Lower leg skin (tissue), 4 donors: ENCODE data around the gene TRMU. TPM values are rescaled to one million over a fixed set of nuclear protein-coding genes. Genes with fewer than 3 reads are reported as not detected.

ENCODE experiments used
- DNase-seq, 2 donors: peaks; one replicate each; pipeline ENCODE4 v3.0.0-alpha.2; 2019; ENCODE audit warnings: low spot score in 2 of 2
- H3K4me3 ChIP-seq: fragments of 200-600 bp; sonication (generic); 2 replicates; pipeline ENCODE4 v1.5.1; 2017; ENCODE audit warnings: mild to moderate bottlenecking, low read depth; ENCODE audit not compliant: poor library complexity, severe bottlenecking
- CTCF ChIP-seq, 3 donors: fragments of 450-650 bp; IDR thresholded peaks; one replicate each; pipeline ENCODE4 v1.5.1; 2016; ENCODE audit warnings: antibody characterized with exemption in 3 of 3, mild to moderate bottlenecking in 3 of 3, moderate library complexity in 2 of 3
- POLR2A ChIP-seq, 2 donors: fragments of 450-650 bp; IDR thresholded peaks; one replicate each; pipeline ENCODE4 v1.6.1; 2016 to 2017; ENCODE audit warnings: antibody characterized with exemption in 2 of 2, mild to moderate bottlenecking in 1 of 2, moderate library complexity in 1 of 2
- WGBS, 2 donors: methylation state at CpG; one replicate each; pipeline ENCODE4 v1.1.5; 2018; 5-methylcytosine and 5-hydroxymethylcytosine counted together
- intact Hi-C: fragments of 100-400 bp; cut with DNase I; formaldehyde crosslinking; loops from one replicate; pipeline ENCODE4 v1.15.0; 2023; ENCODE audit warnings: low total_unique reads
- total RNA-seq, 4 donors: library from RNA; depleted of rRNA; stranded (reverse); fragments of >200 nt; gene quantifications; one replicate each; pipeline ENCODE4 v1.1.0, GENCODE V29; 2016

The TRMU gene
- total RNA-seq, 4 donors from 2014 or later = 26.8 to 43.5 (median 32.7) TPM

GRCh38 chr22:46364341-46365165 lies 29.0 kb downstream of the TRMU start:
- 85% methylated on average over 24 to 25 of the region's 26 CpGs for WGBS, 2 donors
- H3K4me3 ChIP-seq = no peak overlapping the region
- no peak for DNase-seq
- TF ChIP-seq CTCF (IDR thresholded peaks at IDR 0.05) (no peak), POLR2A (IDR thresholded peaks at IDR 0.05) (no peak)
- intact Hi-C loops = loop anchor here (5.0 kb wide), 1 partner anchor 178 kb away; no protein-coding TSS in a partner anchor

- WGBS, 2 donors = 95% methylated on average over 12 to 22 of the region's 22 CpGs
- H3K4me3 ChIP-seq = no peak overlapping the region
- DNase-seq = no peak
- intact Hi-C loops = loop anchor here (5.0 kb wide), 1 partner anchor 177 kb away; no protein-coding TSS in a partner anchor
- TF ChIP-seq POLR2A (IDR thresholded peaks at IDR 0.05) (no peak), CTCF (IDR thresholded peaks at IDR 0.05) (no peak)
Observed at GRCh38 chr22:46365166-46365624, 29.7 kb downstream of the TRMU start.

GRCh38 chr22:46366327-46366731 lies 30.8 kb downstream of the TRMU start:
- TF ChIP-seq POLR2A (IDR thresholded peaks at IDR 0.05) = no peak
- no peak for TF ChIP-seq CTCF (IDR thresholded peaks at IDR 0.05)
- H3K4me3 ChIP-seq = no peak overlapping the region
- 84 to 90% methylated on average over 15 to 19 of the region's 19 CpGs for WGBS, 2 donors
- intact Hi-C loops = loop anchor here (5.0 kb wide), 1 partner anchor 176 kb away; no protein-coding TSS in a partner anchor
- no peak for DNase-seq

GRCh38 chr22:46366801-46367706 lies 31.5 kb downstream of the TRMU start:
- DNase-seq = no peak
- WGBS, 2 donors = 77 to 79% methylated on average over 34 to 40 of the region's 45 CpGs
- no peak for TF ChIP-seq POLR2A (IDR thresholded peaks at IDR 0.05)
- intact Hi-C loops = loop anchor here (5.0 kb wide), 1 partner anchor 175 kb away; no protein-coding TSS in a partner anchor
- H3K4me3 ChIP-seq = no peak overlapping the region

GRCh38 chr22:46367707-46368191 lies 32.2 kb downstream of the TRMU start:
- intact Hi-C loops = loop anchor here (5.0 kb wide), 1 partner anchor 175 kb away; no protein-coding TSS in a partner anchor
- peak in 1 of 2 donors; percentile 92 for DNase-seq
- H3K4me3 ChIP-seq = no peak overlapping the region
- TF ChIP-seq POLR2A (IDR thresholded peaks at IDR 0.05) = no peak
- TF ChIP-seq CTCF (IDR thresholded peaks at IDR 0.05) = peak in 1 of 3 donors; percentile 43
- WGBS, 2 donors = 32 to 39% methylated on average over 19 of the region's 19 CpGs
